MCF 10A (cell line): ENCODE measurements around the gene GPR148. TPM values are rescaled to one million over a fixed set of nuclear protein-coding genes. Genes with fewer than 3 reads are reported as not detected.
"Not testable (repeated sequence)": the region's sequence is repeated elsewhere in the genome, so short reads cannot be mapped to it uniquely, and the experiment has no call there.

Source experiments
- BruUV-seq: library from RNA; stranded (reverse); fragments of 400-500 nt; replicated peaks from 2 replicates; lab custom pipeline; 2021; lab: Mats Ljungman, UMichigan
- CTCF ChIA-PET: fragments of 300-600 bp; sonication (Branson Sonifier 250); formaldehyde crosslinking; extraction: SDS; loops from one replicate; lab custom pipeline; 2021; ENCODE audit warnings: antibody characterized with exemption, inconsistent platforms; lab: Yijun Ruan, JAX
- POLR2A ChIA-PET: fragments of 300-600, 350-650 bp; sonication (Branson Sonifier 250); formaldehyde crosslinking; extraction: SDS; loops from one replicate; lab custom pipeline; 2020; ENCODE audit warnings: antibody characterized with exemption, inconsistent platforms; lab: Yijun Ruan, JAX
- DNase-seq: peaks from one replicate; pipeline ENCODE4 v3.0.0-alpha.2; 2018; ENCODE audit not compliant: unreplicated experiment
- H3K27ac Mint-ChIP-seq: one replicate; pipeline ENCODE4 v1.8.0; 2022; ENCODE audit warnings: mild to moderate bottlenecking, low read depth, mixed read lengths; ENCODE audit not compliant: unreplicated experiment
- H3K27me3 Mint-ChIP-seq: one replicate; pipeline ENCODE4 v1.8.0; 2022; ENCODE audit warnings: mixed read lengths; ENCODE audit not compliant: insufficient read depth, unreplicated experiment
- H3K36me3 Mint-ChIP-seq: one replicate; pipeline ENCODE4 v1.8.0; 2022; ENCODE audit warnings: mild to moderate bottlenecking, moderate library complexity, mixed read lengths; ENCODE audit not compliant: insufficient read depth, unreplicated experiment
- H3K4me1 Mint-ChIP-seq: one replicate; pipeline ENCODE4 v1.8.0; 2022; ENCODE audit warnings: mixed read lengths; ENCODE audit not compliant: insufficient read depth, unreplicated experiment
- H3K4me3 Mint-ChIP-seq: one replicate; pipeline ENCODE4 v1.8.0; 2022; ENCODE audit warnings: mild to moderate bottlenecking, moderate library complexity, mixed read lengths; ENCODE audit not compliant: unreplicated experiment
- H3K9me3 Mint-ChIP-seq: one replicate; pipeline ENCODE4 v1.8.0; 2022; ENCODE audit warnings: mixed read lengths; ENCODE audit not compliant: unreplicated experiment
- intact Hi-C: fragments of 100-400 bp; cut with micrococcal nuclease; formaldehyde crosslinking; loops from 2 replicates; pipeline ENCODE4 v1.14.1; 2022
- total RNA-seq: library from RNA; stranded (reverse); gene quantifications from 2 replicates; pipeline ENCODE4 v1.2.3, GENCODE V29; 2022
- TF ChIP-seq, protein P1 (sequence below): fragments of 200-600 bp; IDR thresholded peaks from one replicate; pipeline ENCODE4 v1.8.0; 2022; ENCODE audit warnings: antibody characterized with exemption, mild to moderate bottlenecking; ENCODE audit not compliant: unreplicated experiment

GPR148 gene
- total RNA-seq, 1 experiment from 2014 or later: not detected

DNA sequence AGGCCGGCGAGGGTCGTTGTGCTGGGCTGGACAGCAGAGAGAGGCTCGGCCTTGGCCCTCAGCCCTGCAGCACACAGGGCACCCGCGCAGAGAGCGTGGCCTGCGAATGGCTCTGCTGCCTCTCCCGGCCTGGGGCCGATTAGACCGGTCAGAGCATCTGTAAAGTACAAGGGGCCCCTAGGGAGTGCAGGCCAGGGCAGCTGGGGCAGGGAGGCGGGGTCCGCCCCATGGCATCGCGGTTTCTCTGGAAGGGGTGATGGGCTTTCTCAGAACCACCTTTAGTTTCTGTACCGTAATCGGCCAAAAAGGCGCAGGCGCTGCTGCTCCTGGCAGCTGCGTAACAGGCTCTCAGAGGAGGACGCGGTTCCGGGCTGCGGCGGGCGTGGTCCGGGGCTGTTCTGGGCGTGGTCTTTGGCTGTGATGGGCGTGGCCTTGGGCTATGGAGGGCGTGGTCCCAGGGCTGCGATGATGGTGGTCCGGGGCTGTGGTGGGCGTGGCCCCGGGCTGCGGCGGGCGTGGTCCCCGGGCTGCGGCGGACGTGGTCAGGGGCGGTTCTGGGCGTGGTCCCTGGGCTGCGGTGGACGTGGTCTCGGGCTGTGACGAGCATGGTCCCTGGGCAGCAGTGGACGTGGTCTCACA, 1.5 kb upstream of the GPR148 start:
- DNase-seq: no peak
- Mint-ChIP-seq H3K27ac (no peak overlapping the region), H3K27me3 (peaks cover 22% of the 10 kb centered on the region), H3K36me3 (no peaks in the 10 kb centered on the region), H3K4me3 (no peak overlapping the region), H3K4me1 (no peaks in the 10 kb centered on the region), H3K9me3 (no peaks in the 10 kb centered on the region)
- no TSS peak for BruUV-seq
- intact Hi-C loops: no loop called here
- POLR2A ChIA-PET: no interaction called here
- TF ChIP-seq, protein P1, sequence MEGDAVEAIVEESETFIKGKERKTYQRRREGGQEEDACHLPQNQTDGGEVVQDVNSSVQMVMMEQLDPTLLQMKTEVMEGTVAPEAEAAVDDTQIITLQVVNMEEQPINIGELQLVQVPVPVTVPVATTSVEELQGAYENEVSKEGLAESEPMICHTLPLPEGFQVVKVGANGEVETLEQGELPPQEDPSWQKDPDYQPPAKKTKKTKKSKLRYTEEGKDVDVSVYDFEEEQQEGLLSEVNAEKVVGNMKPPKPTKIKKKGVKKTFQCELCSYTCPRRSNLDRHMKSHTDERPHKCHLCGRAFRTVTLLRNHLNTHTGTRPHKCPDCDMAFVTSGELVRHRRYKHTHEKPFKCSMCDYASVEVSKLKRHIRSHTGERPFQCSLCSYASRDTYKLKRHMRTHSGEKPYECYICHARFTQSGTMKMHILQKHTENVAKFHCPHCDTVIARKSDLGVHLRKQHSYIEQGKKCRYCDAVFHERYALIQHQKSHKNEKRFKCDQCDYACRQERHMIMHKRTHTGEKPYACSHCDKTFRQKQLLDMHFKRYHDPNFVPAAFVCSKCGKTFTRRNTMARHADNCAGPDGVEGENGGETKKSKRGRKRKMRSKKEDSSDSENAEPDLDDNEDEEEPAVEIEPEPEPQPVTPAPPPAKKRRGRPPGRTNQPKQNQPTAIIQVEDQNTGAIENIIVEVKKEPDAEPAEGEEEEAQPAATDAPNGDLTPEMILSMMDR: no peak
- CTCF ChIA-PET: interaction anchor here (0.6 kb wide), 2 partner anchors 20 to 177 kb away, joined by 3 read pairs; no protein-coding TSS in a partner anchor

DNA sequence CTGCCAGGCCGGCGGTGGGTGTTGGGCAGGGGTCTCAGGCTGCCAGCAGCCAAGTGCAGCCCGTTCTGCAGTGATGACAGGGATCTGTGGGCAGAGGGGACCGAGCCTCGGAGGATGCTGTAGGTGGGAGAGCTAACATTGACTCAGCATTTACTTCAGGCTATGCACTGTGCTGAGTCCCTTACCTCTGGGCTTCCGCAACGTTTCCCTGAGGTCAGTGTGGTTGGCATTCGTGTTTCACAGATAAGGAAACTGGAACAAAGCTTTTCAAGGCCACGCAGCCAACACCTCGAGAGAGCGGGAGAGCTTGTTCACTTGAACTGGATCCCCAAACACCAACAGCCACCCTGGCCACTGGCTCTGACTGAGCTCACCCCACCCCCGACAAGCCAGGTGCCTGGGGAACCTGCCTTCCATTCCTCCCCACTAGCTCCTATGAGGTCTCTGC, 839 bp upstream of the GPR148 start:
- Mint-ChIP-seq H3K4me3 (no peak overlapping the region), H3K36me3 (no peaks in the 10 kb centered on the region), H3K27me3 (peaks cover 28% of the 10 kb centered on the region), H3K27ac (no peak overlapping the region), H3K4me1 (no peaks in the 10 kb centered on the region), H3K9me3 (no peaks in the 10 kb centered on the region)
- ChIA-PET POLR2A (no interaction called here), CTCF (no interaction called here)
- no TSS peak for BruUV-seq
- TF ChIP-seq, protein P1: no peak
- DNase-seq: no peak
- intact Hi-C loops: no loop called here

DNA sequence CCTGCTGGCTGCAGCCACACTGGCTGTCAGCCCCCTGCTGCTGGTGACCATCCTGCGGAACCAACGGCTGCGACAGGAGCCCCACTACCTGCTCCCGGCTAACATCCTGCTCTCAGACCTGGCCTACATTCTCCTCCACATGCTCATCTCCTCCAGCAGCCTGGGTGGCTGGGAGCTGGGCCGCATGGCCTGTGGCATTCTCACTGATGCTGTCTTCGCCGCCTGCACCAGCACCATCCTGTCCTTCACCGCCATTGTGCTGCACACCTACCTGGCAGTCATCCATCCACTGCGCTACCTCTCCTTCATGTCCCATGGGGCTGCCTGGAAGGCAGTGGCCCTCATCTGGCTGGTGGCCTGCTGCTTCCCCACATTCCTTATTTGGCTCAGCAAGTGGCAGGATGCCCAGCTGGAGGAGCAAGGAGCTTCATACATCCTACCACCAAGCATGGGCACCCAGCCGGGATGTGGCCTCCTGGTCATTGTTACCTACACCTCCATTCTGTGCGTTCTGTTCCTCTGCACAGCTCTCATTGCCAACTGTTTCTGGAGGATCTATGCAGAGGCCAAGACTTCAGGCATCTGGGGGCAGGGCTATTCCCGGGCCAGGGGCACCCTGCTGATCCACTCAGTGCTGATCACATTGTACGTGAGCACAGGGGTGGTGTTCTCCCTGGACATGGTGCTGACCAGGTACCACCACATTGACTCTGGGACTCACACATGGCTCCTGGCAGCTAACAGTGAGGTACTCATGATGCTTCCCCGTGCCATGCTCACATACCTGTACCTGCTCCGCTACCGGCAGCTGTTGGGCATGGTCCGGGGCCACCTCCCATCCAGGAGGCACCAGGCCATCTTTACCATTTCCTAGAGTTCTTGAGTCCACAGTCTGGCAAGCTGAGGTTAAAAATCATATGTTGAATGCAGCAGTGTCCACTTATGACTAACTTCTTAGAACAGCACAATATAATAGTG, 741 bp downstream of the GPR148 start:
- Mint-ChIP-seq H3K27ac (no peak overlapping the region), H3K4me3 (no peak overlapping the region), H3K27me3 (peaks cover 38% of the 10 kb centered on the region), H3K9me3 (no peaks in the 10 kb centered on the region), H3K4me1 (no peaks in the 10 kb centered on the region), H3K36me3 (no peaks in the 10 kb centered on the region)
- TF ChIP-seq, protein P1: no peak
- intact Hi-C loops: no loop called here
- ChIA-PET CTCF (interaction anchor here (0.9 kb wide), 1 partner anchor 67 kb away, joined by 3 read pairs; no protein-coding TSS in a partner anchor), POLR2A (no interaction called here)
- no peak for DNase-seq
- no TSS peak for BruUV-seq

DNA sequence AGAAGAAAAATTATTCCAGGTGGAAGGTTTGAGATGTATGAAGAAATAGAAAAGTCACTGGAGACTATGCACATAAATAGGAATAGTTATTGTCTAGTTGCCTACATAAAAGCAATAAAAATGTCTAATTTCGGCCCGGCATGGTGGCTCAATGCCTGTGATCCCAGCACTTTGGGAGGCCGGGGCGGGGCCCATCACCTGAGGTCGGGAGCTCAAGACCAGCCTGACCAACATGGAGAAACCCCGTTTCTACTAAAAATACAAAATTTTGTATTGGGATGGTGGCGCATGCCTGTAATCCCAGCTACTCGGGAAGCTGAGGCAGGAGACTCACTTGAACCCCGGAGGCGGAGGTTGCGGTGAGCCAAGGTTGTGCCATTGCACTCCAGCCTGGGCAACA, 3.4 kb downstream of the GPR148 start:
- intact Hi-C loops, H3K9me3 Mint-ChIP-seq, H3K4me1 Mint-ChIP-seq, POLR2A ChIA-PET, H3K36me3 Mint-ChIP-seq, H3K27ac Mint-ChIP-seq, H3K4me3 Mint-ChIP-seq, CTCF ChIA-PET, DNase-seq, BruUV-seq: not testable (repeated sequence)
- peaks cover 48% of the 10 kb centered on the region for H3K27me3 Mint-ChIP-seq
